Ramos (cell line): ENCODE results near the gene OTOGL.

ENCODE experiments used
- in situ Hi-C: fragments of 300-500 bp; cut with MboI; formaldehyde crosslinking; loops from one replicate; pipeline ENCODE4 v1.14.3; 2022; ENCODE audit warnings: low sequenced_read_pairs; ENCODE audit not compliant: unreplicated experiment

Gene OTOGL

DNA sequence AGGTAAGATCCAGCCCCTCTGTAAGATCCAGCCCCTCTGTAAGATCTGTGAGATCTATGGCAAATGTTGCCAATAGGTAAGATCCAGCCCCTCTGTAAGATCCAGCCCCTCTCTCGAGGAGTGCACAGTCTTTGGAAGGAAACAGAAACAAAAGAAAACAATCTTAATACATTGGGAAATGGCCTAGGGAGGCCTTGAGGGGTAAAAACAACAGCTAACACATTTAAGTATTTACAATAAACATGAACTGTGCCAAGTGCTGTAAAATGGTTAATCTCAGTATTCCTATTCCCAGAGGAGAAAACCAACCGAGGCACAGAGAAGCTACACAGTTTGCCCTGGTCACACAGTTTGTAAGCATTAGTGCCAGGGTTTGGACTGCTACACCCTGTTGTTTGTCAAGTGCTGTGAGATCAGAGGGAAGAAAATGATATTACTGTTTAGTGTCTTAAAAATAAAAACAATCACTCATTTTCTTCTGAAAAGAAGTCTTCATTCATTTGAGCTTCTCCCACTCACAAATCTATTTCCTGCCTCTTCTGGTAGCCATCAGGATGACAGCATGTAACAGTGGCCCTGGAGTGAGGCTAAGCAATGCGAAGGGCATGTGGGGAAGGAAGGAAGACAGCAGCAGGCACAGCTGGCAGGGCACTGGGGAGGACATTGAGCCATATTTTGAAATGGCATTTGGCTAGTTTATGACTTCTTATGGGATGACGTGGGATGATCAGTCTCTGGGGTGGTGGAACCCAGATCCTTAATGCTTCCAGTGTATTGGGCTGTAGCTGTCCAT is 226.0 kb downstream of the OTOGL start:
- in situ Hi-C loops = no loop called here

DNA sequence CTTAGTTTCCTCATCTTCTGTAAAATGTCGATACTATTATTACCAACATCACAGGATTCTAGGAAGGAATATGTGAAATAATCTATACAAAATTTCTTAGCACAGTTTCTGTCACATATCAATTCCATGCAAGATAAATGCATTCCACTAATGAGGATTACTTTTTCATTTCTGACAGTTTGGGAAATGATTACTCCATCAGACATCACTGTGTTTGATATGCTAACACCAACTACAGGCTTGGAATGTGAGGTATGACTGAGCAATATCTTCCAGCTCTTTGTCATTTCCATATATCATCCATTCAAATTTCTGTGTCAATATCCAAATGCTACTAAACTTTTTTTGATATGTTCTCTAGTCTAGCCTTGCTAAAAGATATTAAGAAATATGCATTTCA is 233.5 kb downstream of the OTOGL start:
- in situ Hi-C loops = no loop called here

DNA sequence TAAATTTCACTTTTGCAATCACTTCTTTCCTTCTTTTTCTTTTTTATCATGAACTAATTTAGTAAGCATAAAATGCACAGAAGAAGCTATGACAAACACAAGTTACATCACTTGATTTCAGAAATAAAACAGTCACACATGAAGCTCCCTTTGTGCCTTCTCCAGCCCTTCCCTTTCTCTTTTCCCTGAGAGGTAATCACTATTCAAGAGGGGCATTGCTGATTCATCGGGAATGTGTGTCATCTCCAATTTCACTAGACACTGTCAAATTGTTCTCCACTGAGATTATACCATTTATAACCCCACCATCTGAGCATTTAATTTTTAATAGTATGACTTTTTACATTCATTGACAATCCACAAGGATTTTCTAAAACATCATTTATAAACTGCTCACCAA is 253.1 kb downstream of the OTOGL start:
- in situ Hi-C loops = no loop called here

DNA sequence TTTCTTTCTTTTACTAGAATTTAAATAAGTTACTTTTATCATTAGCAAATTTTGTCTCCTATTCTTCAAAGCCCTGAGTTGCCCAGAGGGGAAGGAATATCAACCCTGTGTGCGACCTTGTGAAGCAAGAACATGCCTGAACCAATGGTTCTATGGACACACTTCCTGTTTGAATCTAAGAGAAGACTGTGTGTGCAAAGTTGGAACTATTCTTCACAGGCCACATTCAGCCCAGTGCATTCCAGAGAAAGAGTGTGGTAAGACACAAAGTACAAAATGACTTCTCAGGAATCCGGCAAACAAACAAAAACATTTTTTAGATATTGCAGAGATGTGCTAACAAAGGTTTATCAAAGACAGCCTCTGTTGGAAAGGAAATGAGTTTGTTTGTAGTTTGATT is 253.9 kb downstream of the OTOGL start:
- in situ Hi-C loops = no loop called here

DNA sequence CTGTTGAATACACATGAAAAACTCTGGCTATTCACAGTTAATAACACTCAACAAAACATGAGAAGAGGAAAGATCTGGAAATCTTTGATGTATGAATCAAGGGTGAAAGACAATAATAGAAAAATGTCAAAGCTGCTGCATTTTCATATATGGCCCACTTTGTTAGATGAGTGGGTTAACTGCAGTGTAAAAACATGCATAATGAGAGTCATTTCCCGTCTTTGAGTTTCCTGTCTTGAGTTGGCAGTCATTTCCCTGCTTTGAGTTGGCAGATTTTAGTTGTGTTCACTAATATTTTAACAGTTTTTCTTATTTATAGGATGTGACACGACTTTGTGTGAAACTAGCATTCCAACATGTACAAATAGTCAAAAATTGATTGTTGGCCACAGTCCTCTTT is 256.8 kb downstream of the OTOGL start:
- in situ Hi-C loops = no loop called here

DNA sequence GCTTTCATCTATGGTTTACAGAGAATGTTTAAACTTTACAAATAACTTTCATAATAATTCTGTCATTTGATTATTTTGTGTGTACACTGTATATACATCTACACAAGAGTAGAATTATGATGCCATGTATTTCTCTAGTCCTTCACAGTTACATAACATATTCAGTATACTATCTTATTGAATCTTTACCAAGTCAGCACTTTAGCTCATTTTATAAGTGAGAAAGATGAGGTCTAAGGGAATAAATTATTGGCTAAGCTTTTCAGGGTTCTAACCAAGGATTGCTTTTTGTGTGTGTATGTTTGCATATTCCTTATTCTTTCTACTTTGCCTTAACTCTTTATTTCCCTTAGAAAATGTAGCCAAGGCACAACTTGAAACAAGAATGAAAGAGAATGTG is 260.4 kb downstream of the OTOGL start:
- in situ Hi-C loops = no loop called here

DNA sequence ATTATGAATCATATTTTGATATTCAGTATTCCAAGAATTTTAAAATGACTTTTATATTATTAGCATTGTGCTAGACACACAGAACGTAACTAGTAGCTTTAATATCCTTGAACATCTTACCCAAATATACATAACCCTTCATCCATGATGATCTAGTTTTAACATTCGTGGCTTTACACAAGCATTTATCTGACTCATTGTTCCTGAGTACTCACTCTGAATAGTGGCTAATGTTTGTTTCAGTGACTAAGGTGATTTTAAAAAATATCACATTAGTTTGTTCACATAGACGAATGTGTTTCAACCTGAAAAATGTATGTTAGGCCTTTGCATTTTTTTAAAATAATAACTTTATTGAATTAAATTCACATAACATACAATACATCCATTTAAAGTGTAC is 264.7 kb downstream of the OTOGL start:
- in situ Hi-C loops = no loop called here

DNA sequence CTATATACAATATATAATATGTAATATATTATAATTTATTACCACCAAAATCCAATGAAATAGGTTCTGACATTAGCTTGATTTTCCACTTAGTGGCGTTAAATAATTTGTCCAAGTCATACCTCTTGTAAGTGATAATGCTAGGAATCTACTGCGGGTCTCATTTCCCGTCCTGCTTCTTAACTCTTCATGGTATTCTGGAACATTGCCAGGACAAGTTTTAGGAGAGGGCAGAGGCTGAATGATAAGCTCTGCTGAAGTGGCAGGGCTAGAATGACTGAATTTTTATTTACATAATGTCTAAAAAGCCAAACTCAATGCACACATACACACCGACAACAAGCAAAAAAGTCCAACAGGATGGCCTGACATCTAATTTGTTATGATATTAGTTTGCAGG is 274.3 kb downstream of the OTOGL start:
- in situ Hi-C loops = no loop called here

DNA sequence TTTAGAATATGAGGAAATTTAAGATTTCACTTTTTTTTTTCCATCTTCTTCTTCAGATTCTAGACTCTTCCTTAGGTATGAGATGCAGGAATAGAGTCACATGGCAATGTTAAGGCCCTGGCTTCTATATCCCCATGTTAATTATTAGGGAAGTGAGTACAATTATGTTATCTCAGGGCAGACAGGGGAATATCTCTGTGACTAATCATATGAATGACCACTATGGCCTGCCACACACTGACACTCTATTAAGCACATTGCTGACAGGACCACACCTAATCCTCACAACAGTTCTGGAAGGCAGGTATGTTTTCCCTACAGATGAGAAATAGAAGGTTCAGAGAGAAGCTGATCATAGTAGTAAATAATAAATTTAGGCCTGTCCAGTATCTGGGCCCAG is 275.3 kb downstream of the OTOGL start:
- in situ Hi-C loops = no loop called here

DNA sequence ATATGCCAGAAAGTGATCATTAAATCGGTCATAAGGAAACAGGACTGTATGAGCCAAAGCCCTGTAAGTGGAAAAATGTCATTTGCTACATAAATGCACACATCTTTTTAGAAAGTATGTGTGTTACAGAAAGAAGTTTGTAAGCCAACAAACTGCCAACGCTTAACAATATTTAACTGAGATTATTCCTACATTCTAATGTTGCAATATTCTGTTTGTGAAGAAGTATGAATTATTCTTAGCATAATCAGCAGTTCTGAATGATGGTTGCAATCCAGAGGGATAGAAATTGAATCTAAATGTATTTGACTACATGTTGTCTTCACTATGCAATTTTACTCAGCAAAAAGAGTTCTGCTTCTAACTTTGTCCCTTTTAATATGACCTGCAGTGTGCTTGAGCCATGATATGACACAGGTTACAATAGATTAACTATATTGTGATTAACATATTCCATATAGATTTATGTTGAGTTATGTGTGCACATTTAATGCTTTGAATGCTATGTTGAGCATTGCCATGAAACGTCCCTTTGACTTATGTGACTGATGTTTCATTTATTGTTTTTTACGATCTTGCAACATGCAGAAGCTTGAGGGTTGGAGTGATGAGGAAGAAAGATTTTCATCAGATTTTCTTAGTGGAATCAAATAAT is 277.9 kb downstream of the OTOGL start:
- in situ Hi-C loops = no loop called here

DNA sequence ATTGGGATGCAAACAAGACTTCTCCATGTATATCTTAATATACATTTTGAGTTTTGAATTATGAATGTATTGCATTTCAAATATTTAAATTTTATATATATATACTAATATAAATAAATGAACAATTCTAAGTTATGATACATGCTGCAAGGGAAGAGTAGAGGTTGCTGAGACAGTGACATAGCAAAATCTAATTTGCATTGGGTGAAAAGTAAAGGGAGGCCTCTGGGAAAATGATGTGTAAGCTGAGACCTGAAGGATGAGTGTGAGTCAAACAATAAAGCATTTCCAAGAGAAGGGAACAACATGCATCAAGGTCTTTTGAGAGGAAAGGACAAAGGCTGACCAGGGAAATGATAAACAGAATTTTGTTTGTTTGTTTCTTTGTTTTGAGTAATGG is 281.8 kb downstream of the OTOGL start:
- in situ Hi-C loops = no loop called here

DNA sequence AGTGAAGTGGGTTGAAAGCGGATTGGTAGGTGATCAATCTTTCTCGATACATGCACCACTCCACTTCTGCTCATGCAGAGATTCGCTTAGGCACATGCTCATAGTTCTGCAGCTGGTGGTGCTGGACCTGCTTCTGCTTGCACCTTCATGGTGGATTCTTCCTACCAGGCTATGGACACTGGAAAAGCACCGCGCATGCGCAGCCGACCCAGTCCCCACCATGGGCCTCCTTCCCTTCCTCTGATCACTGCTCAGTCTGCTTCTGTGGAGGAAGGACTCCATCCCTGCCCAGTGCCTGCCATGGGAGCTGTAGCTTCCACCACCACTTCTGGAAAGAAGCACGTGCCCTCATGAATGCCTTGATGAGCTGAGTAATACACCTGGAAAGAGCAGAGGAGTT is 282.9 kb downstream of the OTOGL start:
- in situ Hi-C loops = no loop called here

DNA sequence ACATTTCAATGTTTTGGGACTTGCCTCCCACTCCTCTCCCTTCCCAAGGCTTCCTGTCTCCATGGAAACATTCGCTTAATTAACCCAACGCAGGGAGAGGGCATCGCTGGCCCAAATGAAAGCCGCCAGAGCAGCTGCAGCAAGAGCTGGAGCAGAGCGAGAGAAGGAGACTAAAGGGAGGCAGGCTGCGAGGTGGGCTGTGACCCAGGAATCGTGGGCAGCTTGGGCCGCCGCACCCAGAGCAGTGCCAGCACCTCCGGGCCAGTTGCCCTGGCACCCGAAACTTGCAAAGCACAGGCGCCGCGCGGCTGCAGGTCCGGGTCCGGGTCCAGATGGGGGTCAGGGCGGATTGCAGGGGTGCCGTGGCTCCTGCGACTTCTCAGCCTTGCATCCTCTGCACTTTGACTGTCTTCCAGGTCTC is 301.2 kb downstream of the OTOGL start:
- in situ Hi-C loops = loop anchor here (25.0 kb wide), 1 partner anchor 362 kb away; no protein-coding TSS in a partner anchor

DNA sequence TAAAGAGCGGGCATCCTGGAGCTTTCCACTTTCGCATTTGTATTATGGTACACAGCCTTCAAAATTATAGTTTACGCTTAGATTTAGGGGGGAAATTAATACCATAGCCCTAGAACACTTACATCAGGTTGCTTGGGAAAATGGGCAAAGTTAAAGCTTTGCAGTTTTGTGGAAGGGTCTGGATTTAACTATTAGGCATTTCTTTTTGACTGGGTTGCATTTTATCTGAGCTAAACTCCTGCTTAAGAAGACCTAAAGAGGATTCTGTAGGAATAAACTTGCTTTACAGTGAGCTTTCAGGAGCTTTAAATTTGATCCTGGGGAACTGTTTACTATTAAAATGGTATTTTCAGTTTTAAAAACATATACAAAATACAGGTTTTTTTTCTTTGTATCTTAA is 301.9 kb downstream of the OTOGL start:
- in situ Hi-C loops = loop anchor here (25.0 kb wide), 1 partner anchor 361 kb away; no protein-coding TSS in a partner anchor

DNA sequence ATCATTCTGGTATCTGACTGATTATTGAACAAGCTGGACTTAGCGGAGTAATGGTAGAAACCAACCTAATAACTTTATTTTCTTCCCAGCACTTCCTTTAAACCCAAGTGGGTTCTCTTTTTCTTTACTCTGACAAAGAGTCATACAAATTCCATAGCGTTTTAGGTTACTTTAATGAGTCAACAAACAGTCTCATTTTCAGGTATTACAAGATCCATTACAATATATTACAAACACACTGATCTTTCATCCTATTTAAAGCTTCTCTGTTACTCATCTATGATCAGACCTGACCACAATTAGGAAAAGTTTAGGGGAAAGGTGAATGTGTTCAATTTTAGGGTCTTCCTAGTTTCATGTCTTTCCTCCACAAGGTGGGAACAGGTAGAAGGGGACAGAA is 305.3 kb downstream of the OTOGL start:
- in situ Hi-C loops = loop anchor here (25.0 kb wide), 1 partner anchor 358 kb away; no protein-coding TSS in a partner anchor

DNA sequence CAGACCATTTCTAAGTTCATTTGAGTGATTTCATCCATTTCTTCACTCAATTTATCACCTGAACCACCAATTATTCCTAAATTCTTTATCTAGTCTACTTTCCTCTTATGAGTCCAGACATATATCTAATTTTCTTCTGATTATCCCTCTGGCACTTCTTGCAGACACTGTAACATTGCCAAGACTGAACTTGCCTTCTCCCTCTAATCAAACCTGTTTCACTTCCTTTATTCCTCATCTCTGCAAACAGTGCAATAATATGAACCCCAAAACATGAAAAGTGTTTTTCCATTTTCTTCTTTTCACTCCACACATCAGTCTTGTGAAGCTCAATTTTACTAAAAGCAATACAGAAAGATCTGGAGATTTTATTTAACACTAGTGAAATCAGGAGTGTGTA is 306.9 kb downstream of the OTOGL start:
- in situ Hi-C loops = loop anchor here (25.0 kb wide), 1 partner anchor 356 kb away; no protein-coding TSS in a partner anchor

DNA sequence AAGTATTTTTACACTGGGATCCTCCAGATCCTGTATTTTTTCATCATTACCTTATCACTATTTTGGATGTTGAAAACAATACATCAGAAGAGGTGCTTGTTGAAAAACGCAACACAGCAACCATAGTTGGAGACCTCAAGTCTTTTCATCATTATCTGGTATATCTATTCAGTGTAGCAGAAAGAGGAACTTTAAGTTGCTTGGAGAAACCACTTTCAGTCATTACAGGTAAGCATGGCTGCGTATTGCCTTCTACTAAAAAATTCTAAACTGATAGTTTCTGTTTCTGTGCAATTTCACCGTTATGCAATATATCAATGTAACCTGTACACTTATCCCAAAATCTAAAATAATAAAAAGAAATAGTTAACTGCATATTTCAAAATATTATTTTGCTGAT is 312.4 kb downstream of the OTOGL start:
- in situ Hi-C loops = loop anchor here (25.0 kb wide), 1 partner anchor 351 kb away; no protein-coding TSS in a partner anchor

DNA sequence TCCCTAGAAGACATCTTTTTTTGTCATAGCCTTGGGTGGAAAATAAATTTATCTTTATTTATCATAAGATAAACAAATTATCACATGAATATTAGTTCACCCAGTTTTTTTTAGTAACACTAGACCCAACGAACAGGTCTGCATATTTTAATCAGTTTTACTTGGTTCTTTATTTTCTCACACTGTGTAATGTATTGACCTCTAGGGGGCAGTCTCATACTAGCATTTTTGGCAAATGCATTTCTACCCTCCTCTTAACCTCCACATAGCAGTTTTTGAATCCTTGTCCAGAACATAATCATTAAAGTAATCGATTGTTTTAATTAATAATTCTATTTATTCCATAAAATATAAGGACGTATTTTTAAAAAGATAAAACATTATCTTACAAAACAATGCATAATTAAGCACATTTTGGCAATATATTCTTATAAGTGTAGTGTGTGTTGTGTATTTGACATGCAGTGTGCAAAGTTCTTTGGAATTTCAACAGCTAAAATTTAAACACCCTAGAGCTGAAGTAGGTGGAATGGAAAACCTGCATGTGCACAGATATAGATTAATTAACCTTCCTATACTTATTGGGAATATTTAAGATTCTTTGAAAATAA is 313.1 kb downstream of the OTOGL start:
- in situ Hi-C loops = loop anchor here (25.0 kb wide), 1 partner anchor 350 kb away; no protein-coding TSS in a partner anchor

DNA sequence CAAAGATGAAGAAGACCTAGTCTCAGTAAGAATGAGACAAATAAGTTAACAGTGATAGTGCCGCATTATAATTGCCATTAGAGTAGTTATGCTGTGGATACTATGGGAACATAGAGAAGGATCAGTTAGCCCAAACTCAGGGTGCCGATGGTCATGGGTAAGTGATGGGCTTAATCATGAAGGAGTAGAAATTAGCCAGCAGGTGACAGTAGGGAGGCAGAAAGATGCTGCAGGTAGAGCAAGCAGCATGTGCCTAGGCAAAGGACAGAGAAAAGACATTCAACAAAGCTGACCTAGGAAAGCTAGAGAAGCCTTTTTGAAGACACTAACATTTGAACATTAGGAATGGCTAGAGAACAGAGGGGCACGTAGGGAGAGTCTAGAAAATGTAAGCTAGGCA is 314.1 kb downstream of the OTOGL start:
- in situ Hi-C loops = loop anchor here (25.0 kb wide), 1 partner anchor 349 kb away; no protein-coding TSS in a partner anchor

DNA sequence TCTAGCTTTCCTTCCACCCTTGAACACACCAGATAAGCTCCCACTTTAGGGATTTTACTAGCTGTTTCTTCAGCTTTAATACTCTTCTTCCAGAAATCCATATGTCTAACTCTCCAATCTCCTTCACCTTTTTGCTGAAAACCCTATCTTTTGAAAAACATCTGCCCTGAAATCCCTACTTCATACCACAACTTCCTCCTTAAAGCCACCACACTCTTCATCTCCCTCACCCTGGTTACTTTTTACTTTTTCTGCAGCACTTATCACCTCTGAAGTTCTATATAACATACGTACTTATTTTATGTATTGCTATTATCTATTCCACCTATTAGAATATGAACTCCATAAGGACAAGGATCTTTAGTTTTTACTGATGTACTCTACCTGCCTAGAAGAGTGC is 316.1 kb downstream of the OTOGL start:
- in situ Hi-C loops = loop anchor here (25.0 kb wide), 1 partner anchor 347 kb away; no protein-coding TSS in a partner anchor

DNA sequence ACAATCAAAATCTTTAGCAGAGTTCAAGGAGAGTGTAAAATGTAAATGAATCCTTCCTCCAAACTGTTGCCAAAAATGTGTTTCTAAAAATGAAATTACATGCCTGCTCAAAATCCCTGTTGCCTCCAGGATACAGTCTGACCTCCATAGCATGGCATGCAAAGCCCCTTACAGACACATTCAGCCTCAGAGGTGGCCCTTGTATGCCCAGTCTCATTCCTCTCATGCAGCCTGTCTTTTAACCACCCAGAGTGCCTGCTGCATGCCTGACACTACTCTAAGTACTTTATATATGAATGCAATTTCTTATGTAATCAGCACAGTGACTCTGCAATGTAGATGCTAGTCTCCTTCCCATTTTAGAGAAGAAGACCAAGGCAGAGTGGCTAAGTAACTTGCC is 320.3 kb downstream of the OTOGL start:
- in situ Hi-C loops = loop anchor here (25.0 kb wide), 1 partner anchor 343 kb away; no protein-coding TSS in a partner anchor
